HG03457 (cell line): ENCODE data around the gene BTBD7.

Experiments
- ATAC-seq: cut with Tn5 transposase; IDR thresholded peaks from one replicate; pipeline ENCODE4 v1.9.1; 2021; ENCODE audit warnings: moderate number of reproducible peaks; ENCODE audit not compliant: unreplicated experiment

The BTBD7 gene

DNA sequence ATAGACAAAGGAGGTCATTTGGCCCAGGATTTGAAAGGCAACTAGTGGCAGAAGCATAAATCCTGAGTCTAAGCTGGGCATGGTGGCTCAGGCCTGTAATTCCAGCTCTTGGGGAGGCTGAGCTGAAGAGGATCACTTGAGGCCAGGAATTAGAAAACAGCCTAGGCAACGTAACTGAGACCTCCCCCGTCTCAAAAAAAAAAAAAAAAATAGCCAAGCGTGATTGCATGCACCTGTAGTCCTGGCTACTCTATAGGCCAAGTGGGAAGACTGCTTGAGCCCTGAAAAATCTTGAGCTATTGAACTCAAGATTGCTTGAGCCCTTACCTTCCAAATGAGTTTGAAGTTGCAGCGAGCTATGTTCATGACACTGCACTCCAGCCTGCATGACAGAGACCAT is 133.8 kb downstream of the BTBD7 start:
- no peak for ATAC-seq

DNA sequence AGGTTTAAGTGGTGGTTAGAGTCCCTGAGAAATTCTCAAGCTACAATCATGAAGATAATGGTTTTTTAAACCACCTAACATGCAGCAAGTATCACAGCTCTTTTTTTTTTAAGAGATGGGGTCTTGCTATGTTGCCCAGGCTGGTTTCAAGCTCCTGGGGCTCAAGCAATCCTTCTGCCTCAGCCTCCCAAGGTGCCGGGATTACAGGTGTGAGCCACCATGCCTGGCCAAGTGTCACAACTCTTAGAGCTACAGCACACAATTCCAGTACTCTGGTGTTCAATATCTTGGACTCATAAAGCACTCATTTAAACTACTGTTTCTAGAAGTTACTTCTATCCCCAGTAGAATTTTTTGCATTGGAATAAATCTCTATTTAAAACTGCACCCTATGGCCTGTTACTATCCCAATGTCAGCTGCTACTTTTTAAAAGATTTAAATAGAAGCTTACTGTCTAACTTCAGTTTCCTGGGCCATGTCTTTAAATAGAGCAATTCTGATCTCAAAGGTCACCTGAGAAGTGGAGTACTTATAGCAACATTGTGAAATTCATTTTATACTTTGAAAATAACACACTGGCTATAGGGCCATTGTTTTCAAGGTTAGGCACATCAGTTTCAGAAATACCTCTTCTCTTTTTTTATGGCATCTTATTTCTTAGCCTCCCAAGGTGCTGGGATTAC is 137.4 kb downstream of the BTBD7 start:
- no peak for ATAC-seq
